Astrocyte of the hippocampus (primary cell): ENCODE data around the gene ELOA2.
A peak's percentile ranks its signal among the peaks of the same experiment; 100 is the strongest.
"Not testable (repeated sequence)": the region's sequence is repeated elsewhere in the genome, so short reads cannot be mapped to it uniquely, and the experiment has no call there.

Experiments
- DNase-seq: peaks from one replicate; pipeline ENCODE4 v3.0.0; 2011; ENCODE audit warnings: low read depth, low spot score

Gene ELOA2, protein sequence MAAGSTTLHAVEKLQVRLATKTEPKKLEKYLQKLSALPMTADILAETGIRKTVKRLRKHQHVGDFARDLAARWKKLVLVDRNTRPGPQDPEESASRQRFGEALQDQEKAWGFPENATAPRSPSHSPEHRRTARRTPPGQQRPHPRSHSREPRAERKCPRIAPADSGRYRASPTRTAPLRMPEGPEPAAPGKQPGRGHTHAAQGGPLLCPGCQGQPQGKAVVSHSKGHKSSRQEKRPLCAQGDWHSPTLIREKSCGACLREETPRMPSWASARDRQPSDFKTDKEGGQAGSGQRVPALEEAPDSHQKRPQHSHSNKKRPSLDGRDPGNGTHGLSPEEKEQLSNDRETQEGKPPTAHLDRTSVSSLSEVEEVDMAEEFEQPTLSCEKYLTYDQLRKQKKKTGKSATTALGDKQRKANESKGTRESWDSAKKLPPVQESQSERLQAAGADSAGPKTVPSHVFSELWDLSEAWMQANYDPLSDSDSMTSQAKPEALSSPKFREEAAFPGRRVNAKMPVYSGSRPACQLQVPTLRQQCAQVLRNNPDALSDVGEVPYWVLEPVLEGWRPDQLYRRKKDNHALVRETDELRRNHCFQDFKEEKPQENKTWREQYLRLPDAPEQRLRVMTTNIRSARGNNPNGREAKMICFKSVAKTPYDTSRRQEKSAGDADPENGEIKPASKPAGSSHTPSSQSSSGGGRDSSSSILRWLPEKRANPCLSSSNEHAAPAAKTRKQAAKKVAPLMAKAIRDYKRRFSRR

DNA sequence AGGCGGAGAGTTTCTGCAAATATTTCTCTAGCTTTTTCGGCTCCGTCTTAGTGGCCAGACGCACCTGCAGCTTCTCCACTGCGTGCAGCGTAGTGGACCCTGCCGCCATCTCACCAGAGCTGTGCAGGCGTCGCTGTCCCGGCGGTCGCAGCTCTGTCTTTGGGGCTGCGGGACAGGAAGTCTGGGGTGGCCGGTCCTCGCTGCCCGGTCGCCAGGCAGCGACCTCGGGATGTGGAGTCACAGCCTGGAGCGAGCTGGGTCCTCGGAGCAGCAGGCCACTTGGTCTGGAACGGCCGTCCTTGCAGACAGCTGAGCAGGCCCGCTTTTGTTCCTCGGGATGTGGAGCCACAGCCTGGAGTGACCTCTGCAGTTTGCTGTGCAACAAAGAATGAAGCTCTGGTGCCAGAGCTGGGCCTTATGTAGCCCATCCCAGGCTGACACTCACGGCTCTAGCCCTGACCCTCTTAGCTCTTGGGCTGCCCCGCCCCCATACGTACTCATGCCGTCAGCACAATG is at the start of gene ELOA2:
TSS of gene ELOA2 (minus strand) at position 466 of the 516 bp plus-strand sequence. CDS start at position 109, 357 bp downstream.
- DNase-seq: no peak

DNA sequence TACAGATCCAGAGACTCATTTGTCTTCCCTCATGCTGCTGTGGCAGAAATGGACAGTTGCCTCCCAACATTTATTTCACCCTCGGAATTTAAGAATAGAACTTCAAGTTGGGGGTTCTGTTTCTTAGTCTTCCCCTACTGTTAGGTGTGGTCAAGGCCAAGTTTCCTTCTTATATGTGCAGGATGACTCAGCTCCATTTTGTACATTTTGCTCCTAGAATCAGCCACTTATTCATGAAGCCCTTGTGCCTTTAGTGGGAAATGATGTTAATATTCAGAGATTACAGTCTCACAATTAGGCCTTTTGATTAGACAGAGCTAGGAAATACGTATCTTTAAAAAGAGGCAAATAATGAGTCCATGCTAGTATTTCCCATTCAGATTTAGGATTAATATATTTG is 46.2 kb upstream of the ELOA2 start:
- no peak for DNase-seq

DNA sequence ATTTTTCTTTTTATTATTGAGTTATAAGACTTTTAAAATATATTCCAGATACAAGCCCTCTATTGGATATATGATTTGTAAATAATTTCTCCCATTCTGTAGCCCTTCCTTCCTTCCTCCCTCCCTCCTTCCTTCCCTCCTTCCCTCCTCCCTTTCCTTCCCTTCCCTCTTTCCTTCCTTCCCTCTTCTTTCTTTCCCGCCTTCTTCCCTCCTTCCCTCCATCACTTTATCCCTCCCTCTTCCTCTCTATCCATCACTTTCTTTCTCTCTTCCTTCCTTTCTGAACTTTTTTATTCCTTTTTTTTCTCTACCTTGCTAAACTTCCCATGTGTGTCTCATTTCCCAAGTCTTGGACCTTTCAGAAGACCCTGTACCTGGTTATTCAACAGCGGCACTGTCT is 45.5 kb upstream of the ELOA2 start:
- no peak for DNase-seq

DNA sequence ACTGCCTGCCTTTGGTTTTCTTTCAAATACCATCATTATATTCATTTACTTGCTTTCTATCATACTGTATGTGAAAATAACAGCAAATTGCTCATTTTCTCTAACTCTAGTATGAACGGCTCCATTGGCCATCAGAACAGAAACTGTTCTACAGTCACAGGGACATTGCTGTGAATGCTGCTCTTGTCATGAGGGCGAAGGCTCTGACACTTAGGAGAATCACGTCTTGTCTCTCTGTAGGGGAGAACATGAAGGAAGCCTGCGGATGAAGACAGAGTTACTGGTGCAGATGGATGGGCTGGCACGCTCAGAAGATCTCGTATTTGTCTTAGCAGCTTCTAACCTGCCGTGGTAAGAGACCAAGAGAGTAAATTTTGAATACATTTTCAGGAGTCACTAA is 41.7 kb upstream of the ELOA2 start:
- DNase-seq: no peak

DNA sequence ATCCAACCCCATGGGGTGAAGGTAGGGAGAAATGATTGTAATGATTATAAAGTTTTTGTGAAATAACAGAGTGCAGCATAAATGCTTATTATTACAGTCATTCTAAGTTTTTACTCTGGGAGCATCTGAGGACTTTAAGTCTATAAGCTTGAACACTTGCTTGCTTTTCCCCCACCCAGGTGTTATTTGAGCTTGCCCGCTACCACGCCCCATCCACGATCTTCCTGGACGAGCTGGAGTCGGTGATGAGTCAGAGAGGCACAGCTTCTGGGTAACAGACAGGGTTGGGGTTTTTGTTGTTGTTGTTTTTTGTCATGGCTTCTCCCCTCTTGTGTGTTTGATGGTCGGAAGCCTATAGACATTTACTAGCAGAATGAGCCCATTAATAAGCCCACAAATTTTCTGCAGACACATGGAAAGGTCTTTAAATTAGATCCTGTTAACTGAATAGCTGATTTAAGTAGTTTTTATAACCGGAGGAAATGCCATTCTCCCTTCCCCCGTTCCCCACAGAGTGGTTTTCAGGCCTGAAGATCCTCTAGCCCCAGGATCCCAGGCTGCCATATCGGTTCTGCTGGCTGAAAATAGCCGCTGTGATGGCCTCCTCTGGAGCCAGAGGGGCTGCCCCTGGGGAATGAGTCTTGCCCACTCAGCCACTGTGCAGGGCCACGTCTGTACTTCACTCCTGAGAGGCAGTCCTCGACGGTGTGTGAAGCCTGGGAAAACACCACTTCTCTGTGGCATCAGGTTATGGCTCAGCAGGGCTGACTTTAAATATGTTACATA is 39.9 kb upstream of the ELOA2 start:
- peak; percentile 7 for DNase-seq

DNA sequence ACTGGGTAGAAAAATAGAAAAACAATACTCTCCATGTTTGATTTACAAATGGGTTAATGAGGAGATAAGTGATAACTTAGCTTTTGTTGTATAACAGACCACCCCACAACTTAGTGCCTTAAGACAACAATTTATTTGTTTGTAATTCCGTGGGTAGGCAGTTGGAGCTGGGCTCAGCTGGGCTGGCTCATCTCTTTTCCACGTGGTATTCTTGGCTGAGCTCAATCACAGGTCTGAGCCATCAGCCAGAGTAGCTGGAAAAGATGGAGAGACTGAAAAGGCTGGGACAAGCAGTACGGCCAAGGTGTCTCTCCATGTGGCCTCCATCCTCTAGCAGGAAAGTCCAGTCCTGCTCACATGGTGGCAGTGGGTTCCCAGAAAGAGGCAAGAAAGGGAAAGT is 32.2 kb upstream of the ELOA2 start:
- DNase-seq: no peak

DNA sequence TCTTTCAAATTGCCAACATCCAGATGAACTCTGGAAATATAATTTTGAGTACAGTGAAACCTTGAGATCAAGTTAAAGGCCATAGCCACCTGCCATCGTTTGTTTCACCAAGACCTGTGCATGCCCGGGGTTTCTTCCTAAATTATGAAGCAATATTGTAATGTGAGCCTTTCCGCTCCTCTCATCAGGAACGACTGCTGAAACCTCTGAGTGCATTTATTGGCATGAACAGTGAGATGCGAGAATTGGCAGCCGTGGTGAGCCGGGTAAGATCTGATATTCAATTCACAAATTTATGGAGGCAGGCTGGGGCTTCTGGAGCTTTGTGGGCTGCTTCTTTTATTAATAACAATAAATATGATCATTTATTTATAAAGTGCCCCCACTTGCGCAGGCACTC is 27.7 kb upstream of the ELOA2 start:
- no peak for DNase-seq

DNA sequence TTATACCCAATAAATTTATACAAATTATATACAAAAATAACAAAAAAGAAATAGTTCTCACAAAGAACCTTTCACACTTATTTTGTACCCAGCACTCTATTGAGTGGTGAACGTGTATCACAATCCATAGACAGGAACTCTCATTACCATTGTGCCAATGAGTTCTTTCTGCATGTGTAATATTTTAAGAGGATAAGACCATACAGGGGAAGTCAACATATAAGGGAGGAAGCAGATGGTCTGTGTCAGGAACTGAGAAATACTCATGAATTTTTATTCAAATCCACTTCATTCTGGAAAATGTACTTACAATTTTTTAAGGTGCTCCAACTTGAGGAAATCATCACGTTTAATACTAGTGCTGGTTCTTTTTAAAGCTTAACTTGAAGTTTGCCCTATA is 27.1 kb upstream of the ELOA2 start:
- no peak for DNase-seq

DNA sequence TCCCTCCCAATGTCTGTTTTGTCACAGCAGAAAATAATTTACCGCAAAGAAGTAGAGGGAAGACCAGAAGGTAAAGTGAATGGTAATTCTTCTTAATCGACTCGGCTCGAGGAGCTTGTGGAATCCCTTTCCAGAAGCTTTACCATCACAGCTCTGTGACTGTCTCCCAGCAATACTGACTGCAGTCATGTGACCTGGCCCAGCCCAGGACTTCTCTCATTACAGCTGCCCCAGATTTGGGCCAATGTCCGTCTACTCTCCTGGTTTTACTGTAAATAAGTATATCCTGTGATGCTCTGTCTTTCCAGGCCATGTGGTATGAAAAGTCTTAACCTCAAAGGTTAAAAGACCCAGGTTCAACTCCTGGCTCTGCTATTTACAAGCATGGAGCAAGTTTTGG is 18.9 kb upstream of the ELOA2 start:
- no peak for DNase-seq

DNA sequence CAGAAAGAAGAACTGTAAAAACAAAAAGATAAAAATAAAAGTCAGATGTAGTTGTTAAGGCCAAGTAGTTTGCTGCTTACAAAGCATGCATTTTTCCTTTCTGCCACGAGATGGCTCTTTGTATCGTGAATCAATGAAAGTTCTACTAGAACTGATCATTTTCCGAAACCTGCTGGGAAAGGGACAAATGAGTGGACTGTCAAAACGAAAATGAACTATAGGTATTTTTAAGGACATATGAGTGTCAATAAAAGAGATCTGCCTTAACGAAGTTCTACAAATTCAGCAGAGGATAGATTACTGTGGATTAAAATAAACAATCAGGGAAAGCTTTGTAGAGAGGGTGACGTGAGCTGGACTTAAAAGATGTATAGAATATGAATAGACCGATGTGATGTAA is 15.0 kb upstream of the ELOA2 start:
- peak; percentile 67 for DNase-seq

DNA sequence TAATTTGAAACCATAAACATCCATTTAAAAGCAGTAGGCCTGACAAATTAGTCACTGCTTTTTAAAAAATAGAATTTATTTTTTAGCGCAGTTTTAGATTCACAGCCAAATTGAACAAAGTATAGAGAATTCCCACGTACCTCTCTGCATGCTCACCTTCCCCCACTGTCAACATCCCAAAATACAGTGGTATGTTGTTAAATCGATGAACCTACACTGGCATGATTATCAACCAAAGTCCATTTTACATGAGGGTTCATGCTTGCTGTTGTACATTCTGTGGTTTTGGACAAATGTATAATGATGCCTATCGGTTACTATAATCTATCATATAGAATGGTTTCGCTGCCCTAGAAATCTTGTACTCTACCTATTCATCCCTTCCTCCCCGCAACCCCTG is 5.6 kb upstream of the ELOA2 start:
- no peak for DNase-seq

DNA sequence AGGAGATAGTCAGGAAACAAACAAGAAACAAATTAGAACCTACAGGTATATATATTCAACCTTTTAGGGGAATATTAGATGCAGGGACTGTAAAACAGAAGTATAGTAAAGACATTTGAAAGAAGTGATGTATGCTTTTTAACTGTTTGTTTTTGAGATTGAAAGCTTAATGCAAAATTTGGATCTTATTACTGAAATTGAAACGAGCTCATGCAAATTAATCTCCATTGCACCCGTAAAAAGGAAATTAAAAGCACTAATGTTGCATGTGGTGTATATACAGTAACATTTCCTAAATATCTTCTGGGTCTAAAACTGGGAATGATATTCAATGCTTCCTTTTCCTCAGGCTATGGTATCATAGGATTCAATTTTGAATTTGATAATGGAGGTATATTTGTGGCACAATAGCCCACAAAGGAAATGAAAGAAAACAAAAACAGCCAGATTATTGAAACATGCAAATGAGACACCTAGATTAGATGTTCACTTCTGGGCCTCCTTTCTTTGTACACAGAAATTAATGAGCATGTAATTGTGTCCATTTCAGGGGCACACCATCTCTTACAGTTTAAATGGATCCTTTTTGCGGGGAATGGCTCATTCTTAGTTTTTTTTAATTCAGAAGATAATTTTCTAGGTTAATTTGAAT is 1.6 kb upstream of the ELOA2 start:
- DNase-seq: no peak

DNA sequence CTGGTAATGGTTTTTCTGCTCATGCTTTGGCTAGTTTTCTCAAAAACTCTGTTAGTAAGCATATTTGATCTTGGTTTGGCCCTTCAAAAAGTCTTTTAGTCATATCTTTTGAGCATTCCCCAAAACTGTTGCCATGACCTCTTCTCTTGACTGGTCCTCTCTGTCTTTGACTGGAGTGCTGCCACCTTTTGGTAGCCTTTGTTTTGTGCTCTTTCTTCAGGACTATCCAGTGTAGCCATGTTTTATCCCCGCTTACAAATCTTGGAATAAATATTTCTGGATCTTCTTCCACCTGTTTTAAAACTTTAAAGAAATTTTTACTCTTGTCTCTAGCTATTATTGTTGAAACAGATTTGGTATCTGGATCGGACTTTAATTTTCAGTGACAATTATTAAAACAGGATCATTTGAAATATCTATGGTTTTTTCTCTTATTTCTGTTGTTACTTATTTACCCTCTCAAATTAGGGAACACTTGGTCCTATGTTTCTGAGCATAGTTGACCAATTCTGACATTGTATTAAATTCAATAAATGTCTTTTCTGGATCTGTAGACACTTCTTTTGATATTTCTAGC is 965 bp upstream of the ELOA2 start:
- DNase-seq: peak; percentile 40

DNA sequence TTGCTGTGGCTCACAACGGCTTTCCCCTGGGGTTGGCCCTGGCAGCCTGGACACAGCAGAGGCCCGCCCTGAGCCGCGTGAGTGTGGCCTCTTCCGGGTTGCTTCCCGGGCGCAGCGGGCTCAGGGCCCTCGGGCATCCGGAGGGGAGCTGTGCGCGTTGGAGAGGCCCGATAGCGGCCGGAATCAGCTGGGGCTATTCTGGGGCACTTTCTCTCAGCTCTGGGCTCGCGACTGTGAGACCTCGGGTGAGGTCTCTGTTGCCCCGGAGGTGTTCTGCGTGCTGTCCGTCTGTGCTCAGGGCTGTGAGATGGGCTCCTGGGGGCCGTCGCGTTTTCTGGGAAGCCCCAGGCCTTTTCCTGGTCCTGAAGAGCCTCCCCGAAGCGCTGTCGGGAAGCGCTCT is 830 bp downstream of the ELOA2 start:
- not testable (repeated sequence) for DNase-seq

DNA sequence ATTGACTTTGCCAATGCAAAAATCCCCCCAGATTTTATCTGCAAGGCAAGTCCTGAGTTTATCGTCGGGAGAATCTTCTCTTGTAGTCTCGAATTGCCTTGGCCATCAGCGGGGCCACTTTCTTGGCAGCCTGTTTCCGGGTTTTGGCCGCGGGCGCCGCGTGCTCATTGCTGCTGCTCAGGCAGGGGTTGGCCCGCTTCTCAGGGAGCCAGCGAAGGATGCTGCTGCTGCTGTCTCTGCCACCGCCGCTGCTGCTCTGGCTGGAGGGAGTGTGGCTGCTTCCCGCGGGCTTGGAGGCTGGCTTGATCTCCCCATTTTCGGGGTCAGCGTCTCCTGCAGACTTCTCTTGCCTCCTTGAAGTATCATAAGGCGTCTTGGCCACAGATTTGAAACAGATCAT is 2.5 kb downstream of the ELOA2 start:
- no peak for DNase-seq

DNA sequence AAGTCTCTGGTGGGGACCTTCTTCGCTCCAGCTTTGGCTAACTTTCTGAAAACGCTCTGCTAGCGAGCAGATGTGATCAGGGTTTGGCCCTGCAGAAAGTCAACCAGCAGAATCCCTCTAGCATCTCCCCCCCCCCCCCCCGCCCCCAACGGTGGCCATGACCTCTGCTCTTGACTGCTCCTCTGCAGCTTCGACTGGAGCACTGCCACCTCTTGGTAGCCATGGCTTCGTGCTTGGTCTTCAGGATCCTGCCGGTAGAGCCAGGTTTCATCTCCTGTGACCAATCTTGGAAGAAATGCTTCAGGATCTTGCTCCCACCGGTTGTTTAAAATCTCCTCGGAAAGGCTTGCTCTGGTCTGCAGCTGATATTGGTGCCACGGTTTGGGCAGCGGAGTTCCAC is 4.5 kb downstream of the ELOA2 start:
- DNase-seq: not testable (repeated sequence)

DNA sequence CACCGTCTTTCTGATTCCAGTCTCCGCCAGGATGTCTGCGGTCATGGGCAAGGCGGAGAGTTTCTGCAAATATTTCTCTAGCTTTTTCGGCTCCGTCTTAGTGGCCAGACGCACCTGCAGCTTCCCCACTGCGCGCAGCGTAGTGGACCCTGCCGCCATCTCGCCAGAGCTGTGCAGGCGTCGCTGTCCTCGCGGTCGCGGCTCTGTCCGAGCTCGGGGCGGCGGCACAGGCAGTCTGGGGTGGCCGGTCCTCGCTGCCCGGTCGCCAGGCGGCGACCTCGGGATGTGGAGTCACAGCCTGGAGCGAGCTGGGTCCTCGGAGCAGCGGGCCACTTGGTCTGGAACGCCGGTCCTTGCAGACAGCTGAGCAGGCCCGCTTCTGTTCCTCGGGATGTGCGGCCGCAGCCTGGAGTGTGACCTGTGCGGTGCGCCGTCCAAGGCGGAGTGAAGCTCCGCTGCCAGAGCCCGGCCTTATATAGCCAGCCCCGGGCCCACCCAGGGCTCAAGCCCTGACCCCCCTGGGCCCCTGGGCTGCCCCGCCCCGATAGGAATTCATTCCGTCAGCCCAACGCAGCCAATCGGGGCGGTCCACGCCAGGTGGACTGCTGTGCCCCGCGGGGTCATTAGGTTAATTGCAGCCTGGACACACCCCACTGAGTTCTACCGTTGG is 5.6 kb downstream of the ELOA2 start:
- DNase-seq: not testable (repeated sequence)

DNA sequence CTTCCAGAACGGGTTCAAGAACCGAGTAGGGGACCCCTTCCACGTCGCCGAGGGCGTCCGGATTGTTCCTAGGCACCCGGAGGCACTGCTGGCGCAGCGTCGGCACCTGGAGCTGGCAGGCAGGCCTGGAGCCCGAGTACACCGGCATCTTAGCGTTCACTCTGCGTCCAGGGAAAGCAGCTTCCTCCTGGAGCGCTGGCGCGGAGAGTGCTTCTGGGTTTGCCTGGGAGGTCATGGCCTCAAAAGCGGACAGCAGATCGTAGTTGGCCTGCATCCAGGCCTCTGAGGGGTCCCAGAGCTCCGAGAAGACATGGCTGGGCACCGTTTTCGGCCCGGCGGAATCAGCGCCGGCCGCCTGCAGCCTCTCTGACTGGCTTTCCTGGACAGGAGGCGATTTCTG is 6.7 kb downstream of the ELOA2 start:
- not testable (repeated sequence) for DNase-seq

DNA sequence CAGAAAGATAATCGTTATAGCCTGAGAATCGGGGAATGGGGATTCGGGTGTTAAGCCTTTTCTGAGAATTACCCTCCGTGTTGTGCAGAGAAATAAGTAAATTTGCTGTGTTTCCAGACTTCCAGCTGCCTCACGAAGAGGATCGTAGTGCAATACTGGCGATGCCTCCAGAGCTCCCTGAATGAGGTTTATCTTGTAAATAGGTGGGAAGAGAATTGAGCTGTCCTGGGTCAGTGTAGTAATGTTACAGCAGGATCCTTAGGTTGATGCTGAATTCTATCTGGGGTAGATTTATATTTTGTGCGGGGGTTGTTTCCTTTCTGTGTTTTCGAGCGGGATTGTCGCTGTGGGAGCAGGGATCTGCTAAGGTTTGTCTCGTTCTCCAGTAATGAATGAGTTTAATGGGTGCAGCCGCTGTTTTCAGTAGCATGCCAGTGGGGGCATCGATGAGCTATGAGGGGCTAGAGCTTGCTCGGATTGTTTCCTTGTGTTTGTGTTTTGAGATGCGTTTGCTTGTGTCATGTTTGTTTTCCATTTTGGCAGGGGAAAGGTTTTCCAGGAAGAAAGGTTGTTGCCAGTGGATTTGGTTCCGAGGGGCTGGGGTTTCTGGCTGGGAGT is 9.8 kb downstream of the ELOA2 start:
- not testable (repeated sequence) for DNase-seq
